GM18870 (cell line): ENCODE measurements around the gene TP53I11.

Source experiments
- ATAC-seq: cut with Tn5 transposase; IDR thresholded peaks from one replicate; pipeline ENCODE4 v1.9.1; 2021; ENCODE audit warnings: moderate library complexity; ENCODE audit not compliant: unreplicated experiment

The TP53I11 gene

DNA sequence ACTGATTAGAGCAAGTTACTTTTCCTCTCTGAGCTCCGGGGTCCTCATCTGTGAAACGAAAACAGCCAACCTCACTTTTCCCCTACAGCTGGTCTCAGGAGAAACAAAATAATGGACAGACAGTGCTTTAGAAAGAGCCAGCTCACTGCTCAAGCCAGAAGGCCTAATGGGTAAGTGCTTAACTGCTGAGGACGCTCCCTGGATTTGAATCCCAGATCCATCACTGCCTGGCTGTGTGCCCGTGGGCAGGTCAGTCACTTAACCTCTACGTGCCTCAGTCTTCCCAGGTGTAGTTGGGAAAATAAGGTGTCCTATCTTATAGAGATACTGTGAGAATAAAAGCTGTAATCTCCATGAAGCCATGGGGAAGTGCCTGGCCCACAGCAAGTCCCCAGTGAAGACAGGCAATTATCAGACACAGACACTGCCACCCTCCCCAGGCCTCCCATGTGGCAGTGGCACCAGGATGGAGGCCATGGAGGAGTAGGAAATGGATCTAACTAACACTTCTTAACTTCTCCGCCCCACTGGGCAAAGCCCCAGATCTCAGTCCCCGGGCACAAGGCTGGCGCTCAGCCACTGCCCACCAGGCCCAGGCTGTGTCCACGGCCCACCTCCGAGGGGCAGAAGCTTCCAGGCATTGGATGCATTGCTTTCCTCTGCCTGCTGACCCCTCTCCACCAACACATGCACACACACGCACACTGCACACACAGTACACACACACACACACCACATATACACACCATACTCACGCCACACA, 9.2 kb downstream of the TP53I11 start:
- no peak for ATAC-seq

DNA sequence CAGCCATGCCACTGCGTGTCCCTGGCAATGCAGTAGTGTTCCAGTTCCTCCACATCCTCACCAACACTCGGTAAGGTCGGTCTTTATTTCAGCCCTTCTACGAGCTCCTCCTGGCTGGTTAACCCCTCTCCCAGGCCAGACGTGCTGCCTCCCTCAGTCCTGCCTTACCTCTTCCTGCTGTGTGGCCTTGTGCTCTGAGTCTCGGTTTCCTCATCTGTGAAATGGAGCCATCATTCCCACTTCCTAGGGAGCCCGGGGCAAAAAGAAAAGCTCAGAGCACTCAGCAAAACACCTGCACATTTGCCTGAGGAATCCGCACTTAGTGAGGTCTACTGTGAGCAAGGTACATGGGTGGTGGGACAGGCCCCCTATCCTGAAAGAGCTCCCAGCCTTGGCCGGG, 9.8 kb downstream of the TP53I11 start:
- ATAC-seq = no peak

DNA sequence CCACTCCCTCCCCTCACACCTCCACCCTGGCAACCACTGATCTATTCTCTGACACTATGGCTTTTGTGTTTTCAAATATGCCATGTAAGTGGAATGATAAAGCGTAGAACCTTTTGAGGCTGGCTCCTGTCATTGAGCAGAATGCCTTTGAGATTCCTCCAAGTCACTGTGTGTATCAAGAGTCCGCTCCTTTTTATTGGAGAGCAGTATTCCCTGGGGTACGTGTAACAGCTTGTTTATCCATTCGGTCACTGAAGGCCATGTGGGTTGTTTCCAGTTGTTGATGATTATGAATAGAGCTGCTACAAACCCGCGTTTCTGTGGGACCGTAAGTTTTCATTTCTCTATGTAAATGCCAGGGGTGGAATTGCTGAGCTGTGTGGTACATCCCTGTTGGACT, 10.3 kb downstream of the TP53I11 start:
- no peak for ATAC-seq

DNA sequence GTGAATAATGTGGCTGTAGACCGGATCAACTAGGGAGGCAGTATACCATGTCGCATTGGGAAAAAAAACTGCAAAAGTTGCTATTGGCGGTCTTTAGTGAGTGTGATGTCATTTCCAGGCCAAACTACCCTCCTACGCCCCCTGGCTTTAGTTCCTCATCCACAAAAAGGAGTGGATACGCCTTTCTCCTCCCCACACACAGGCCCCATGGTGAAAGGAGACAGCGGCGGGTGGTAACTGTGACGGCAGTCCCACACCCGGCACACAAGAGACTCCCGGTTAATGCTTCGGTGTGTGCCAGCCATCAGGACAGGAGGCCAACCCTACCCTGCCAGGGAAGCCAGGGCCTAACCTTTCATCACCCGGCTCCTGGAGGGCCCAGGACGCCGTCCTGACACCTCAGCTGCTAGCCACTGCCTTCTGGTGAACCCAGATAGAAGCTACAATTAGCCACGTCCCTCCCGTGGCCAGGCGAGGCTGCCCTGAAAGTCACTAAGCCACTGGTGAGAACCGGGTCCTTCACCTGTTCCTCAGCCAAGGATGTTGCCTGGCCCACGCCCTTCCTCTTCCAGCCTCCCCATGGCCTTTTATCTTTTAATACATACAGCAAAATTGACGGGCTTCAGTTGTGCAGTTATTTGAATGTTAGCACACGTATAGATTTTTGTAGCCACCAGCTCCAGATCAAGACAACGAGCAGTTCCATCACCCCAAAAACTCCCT, 10.8 kb downstream of the TP53I11 start:
- ATAC-seq = no peak

DNA sequence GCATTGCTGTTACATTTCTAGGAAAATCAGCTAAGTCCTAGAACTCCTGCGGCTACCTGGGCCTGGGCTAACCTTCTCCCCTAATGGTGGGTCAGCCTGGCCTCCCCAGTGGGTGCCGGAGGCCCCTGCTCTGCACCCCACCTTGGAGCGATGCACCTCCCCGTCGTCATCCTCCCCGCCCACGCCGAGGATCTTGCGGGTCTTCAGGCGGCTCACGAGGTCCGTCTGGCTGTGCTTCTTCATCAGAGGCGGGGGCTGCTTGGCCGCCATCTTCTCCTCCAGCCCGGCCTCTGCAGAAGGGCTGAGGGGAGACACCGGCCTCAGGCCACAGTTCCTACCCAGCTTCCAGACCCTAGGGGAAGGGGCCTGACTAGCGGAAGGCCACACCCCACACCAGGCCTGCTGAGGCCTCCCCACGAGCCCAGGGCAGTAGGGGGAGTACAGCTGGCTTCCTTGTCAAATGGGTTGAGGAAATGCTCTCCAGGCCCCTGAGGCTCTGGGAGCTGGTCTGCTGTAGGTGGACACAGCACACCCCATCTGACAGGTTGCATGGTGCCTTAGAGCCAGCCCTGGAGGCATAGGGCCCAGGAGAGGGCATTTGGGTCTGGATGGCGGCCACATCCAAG, 12.5 kb downstream of the TP53I11 start:
- no peak for ATAC-seq

DNA sequence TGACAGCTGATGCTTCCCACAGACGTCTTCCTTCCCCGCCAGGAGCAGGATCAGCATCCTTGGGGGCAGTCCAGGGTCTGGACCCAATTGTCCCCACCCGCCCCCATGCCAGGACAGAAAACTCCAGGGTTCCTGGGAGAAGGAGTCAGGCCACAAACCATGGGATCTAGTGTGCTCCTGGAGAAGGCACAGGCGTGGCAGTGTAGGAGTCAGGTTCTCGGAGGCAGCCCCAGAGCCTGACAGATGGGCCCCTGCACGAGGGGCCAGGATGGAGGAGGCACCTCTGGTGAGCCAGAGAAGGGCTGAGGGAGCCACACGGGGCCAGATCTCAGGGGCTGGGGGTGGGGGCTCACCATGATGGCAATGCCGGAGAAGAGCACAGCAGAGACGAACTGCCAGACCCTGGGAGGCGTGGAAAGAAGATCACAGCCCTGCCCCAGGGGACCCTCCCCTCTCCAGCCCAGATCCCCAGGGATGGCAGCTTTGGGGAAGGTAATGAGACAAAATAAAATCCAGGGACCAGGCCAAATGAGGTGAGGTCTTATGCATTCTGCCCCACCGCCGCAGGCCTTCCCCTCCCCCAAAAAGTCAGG, 13.6 kb downstream of the TP53I11 start:
- ATAC-seq = no peak

DNA sequence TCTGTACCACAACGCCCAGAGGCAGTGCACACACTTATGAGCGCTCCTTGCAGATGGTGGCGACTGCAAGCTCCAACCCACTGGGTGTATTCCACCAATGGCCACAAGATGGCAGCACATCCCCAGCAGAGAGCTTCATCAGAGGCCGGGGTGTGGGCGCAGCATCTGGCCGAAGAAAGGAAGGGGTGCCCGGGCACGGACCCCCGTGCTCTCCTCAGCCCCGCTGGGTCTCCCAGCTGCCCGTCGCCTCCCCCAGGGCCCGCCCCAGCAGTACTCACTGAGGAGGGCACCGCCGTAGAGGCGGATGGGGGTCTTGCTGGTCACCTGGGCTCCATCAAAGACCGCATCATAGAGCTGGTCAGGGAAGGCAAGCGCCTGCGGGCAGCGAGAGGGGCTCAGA, 14.2 kb downstream of the TP53I11 start:
- ATAC-seq = no peak

DNA sequence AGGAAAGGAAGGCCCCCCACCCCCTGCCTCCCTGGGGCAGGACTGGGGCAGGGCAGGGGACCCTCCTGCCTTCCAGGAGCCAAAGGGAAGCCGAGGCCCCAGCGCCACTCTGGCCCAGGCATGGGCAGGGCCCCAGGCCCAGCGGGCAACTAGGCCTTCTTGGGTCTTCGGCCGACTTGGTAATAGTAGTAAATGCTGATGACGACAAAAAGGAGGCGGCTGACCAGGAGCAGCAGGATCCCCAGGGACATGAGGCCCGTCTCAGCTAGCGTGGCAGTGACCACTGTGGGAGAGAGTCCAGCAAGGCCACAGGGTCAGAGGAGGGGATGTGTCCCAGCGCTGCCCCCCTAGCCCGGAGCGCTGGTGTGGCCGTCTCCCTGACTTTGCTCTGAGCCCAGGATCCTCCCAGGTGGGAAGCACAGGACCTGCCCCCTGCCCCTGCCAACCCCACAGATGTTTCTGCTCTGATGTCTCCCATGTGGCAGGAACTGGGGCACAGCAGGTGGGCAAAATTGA, 15.9 kb downstream of the TP53I11 start:
- ATAC-seq = no peak

DNA sequence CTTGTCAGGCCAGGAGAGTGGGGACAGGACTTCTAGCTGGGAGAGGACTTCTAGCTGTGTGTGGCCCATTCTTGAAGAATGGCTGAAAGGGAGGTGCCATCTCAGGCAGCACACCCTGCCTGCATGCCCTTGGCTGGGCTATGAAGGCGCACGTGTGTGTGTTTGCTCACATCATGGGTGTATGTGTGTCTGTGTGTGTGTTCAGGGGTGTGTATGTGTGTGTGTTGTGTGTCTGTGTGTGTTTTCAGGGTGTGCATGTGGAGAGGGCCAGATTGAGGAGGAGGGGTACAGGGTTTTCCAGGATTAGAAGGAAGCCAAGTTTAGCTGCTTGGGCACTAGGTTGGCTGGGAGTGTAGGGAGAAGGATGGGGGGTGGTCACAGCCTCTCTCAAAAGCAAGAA, 16.6 kb downstream of the TP53I11 start:
- ATAC-seq = no peak

DNA sequence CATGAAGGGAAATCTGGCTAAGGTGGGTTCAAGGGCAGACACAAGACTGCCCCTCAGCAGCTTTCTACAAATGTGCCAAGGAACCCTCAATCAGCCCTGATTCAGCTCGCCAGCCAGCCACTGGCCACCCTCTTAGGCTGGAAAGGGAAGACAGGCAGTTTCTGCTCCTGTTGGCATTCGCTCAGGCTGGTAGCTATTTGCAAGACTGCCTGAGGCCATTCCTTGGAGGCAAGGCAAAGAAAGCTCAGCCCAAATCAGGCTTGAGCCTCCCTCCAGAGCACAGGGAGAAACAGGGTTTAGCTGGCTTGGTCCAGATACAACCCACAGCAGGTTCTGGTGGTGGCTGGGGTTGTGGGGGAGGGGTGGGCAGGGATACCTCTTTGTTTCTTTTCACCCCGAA, 19.2 kb downstream of the TP53I11 start:
- no peak for ATAC-seq

DNA sequence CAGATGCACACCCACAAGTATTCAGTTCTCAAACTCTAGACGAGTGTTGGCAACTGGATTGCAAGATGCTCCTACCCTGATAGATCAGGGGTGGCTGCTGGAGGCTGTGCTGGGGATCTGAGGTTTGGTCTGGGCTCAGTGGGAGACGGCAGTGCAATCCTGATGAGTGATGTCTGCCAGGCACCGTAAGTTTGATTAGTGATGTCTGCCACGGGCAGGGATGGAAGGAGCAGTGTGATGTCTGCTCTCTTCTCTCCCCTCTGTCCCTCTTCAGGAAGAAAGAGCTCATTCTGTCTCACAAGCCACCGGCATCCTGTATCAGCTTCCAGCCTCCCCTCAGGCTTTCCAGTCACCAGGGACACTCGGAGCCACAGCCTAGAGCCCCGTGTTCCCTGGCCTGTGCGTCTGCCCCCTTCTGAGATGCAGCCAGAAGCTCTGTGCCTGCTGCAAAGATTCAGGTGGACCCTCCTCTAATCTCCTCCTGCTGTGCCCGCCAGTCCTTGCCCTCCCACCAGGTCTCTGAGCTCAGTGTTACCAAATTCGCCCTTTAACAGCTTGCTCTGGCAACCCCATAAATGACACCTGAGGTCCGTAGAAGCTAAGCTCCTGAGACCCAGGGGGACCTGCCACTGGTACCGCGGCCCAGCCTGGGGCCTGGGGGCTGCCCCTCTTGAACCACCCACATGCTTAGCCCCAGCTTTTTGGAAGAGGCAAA, 19.9 kb downstream of the TP53I11 start:
- ATAC-seq = no peak

DNA sequence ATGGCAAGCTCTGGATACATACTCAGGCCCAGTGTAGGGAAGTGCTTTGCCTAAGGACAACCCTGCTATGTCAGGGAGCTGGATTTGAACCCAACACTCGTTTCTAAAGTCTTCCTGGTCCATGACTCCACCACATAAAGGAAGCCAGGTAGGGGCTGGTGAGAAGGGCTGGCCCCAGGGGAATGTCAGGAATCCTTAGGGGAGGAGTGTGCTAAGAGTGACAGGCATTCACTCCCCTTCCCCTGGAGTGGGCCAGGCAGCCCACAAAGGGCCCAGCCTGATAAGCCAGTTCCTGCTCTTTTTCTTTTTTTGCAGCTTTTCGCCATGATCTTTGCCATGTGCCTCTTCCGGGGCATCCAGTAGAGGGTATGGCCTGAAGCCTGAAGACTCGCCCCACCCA, 21.9 kb downstream of the TP53I11 start:
- ATAC-seq = no peak

DNA sequence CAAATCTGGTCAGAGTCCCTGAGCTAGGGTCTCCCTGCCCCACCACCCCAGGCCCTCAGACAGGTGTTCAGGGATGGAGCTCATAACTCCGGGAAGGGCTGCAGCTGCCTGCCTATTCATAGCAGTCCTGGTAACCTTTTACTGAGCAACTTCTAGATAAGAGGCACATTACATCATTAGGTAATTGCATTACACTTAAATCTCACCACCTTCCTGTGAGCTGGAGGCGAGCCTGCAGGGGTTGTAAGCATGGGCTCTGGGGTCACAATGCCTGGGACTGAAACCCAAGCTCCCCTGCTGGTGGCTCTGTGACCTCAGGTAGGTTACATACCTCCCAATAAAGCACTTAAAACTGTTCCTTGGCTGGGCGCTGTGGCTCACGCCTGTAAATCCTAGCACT, 22.5 kb downstream of the TP53I11 start:
- no peak for ATAC-seq

DNA sequence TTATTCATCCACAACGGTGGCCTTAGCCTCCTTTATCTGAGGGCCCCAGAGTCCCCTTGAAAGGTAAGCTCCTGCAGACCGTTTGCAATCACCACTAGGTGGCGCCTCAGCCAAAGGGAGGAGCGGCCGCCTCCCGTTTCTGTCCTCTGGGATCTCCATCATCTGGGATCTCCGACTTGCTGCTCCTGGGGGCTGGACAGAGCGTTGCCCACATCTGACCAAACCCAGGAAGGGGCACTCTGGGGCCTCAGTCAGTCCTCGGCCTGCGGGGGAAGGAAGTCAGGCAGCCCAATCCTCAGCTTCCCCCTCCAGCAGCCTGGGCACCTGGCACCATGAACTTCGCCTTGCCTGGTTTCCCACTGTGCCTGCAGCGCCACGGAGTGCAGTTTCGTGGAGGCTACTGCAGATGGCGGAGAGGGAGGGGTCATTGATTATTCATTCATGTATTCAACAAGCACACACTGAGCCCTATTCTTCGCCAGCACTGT, 23.5 kb downstream of the TP53I11 start:
- no peak for ATAC-seq

DNA sequence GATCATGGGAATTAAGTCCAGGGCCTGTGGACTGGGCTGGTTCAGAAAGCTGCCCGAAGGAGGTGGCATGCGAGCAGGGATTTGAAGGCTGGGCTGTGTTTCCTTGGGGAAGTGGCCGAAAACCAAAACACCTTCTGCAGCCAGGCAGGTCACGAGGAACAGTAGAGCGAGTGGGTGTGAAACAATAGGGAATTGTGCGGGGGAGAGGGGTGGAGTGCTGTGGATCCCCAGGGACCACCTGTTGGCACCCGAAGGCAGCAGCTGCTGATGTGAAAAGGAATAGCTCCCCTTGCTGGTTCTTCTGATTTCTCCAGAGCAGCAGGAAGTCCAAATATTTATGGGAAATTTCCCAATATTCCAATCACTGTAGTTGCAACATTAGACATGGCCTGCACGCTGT, 24.6 kb downstream of the TP53I11 start:
- no peak for ATAC-seq

DNA sequence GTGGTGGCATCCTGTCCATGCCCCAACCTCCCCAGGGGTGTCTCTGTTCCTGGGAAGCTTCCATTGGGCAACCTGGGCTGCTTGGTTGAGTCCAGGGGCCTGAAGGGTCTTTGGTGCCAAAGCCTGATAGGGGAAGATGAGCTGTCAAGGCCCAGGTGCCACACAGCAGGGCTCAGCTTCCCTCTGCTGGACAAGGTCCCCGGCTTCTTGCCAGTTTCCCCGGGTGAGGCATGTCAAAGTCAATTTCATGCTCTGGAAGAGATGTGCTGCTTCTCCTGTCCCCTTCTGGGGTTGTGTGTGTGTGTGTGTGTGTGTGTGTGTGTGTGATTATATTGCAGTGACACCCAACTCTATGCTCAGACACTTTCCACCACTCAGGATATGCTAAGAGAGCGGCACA, 26.9 kb downstream of the TP53I11 start:
- no peak for ATAC-seq

DNA sequence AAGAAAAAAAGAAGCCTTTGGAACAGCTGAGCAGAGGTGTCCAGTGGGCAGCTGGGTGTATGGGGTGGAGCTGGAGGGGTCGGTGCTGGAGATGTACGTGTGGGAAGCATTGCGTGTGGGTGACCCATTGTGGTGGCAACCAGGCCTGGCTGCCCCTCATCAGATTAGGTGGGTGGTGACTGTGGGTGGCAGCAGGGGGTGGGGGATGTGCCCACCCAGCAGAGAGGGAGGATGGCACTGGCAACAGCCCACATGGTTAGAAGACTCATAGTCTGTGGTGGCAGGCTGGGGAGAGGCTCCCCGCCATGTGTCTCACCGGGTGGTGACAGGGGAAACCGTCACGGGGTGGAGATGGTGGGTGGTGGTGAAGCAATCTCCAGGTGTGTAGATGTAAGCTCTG, 27.6 kb downstream of the TP53I11 start:
- ATAC-seq = no peak

DNA sequence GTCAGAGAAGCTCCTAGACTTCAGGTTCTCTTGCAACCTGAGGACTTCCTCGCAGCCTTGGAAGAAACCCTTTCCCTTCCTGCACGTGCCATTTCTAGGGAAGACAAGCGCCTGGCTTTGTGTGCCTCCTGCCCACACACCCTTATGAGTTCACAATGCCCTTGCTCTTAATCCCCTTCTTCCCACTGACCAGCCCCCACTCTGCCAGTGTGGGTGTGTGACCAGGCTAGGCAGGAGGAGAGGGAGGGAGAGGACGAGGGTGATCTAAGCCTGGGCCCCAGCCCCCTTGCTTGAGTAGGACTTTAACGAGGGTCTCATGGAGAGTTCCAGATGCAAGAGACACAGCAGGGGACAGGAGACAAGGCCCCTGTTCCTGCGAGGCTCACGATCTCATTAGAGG, 30.2 kb downstream of the TP53I11 start:
- ATAC-seq = no peak

DNA sequence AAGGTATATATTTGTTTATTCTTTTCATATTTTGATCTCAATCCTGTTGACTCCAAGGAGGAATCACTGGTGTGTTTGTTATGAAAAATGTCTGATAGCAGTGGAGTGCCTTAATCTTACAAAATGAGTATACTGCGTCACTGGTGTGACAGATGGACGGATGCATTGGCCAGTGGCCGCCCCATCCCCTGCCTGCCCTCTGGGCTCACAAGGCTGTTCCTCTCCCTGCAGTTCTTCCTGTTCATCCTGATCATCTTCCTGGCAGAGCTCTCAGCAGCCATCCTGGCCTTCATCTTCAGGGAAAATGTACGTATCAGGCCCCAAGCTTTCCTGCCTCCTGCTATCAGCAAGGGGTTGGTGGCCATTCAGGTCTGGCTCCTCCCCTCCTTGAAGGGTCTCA, 32.9 kb downstream of the TP53I11 start:
- no peak for ATAC-seq

DNA sequence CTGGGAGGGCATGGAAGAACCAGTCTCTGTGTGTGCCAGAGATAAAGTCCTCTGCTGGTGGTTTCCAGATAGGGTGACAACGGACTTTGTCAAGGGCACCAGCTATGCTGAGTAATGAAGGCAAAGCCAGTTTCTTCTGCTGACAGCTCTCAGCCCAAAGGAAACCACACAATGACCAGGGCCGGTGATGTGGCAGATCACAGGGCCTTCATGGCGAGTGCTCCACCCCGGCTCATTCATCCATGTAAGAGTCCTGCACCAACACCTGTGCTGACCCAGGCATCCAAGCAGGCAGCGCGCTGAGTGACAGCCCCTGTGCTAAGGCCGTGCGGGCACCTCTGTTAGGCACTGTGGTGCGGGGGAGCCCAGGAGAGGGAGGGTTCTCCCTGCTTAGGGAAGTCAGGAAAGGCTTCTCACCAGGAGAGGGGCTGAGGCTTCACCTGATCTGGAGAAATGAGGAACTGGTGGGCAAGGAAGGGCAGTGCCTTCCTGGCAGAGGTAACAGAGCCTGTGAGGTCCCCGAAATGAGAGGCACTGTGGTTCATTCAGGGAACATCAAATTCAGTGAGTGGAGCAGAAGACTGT, 33.8 kb downstream of the TP53I11 start:
- no peak for ATAC-seq
